ENCODE measurements around the gene DSG3.

Gene DSG3

DNA sequence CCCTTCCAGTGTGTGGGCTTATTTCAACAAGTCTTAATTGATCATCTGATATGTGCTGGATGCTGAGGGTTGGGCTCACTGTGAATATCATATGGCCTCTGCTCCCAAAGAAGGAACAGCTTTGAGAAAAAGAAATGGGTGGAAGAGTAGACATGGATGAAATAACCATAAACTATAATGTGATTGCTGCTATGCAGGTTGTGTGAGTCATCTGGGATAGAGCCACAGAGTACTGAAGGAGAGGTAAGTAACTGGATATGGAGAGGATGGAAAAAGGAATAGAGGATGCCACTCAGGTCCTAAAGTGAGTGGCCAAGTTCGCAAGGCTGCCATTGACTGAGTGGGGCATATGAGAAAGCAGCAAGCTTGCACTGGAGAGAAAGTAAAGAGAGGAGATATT lies 41.8 kb downstream of the DSG3 start:
- TF ChIP-seq, protein P1, sequence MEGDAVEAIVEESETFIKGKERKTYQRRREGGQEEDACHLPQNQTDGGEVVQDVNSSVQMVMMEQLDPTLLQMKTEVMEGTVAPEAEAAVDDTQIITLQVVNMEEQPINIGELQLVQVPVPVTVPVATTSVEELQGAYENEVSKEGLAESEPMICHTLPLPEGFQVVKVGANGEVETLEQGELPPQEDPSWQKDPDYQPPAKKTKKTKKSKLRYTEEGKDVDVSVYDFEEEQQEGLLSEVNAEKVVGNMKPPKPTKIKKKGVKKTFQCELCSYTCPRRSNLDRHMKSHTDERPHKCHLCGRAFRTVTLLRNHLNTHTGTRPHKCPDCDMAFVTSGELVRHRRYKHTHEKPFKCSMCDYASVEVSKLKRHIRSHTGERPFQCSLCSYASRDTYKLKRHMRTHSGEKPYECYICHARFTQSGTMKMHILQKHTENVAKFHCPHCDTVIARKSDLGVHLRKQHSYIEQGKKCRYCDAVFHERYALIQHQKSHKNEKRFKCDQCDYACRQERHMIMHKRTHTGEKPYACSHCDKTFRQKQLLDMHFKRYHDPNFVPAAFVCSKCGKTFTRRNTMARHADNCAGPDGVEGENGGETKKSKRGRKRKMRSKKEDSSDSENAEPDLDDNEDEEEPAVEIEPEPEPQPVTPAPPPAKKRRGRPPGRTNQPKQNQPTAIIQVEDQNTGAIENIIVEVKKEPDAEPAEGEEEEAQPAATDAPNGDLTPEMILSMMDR (IDR thresholded peaks at IDR 0.05; ENCODE audit: unreplicated experiment in 3 of 3): no peak
- peaks cover 7% of the 10 kb centered on the region for H3K4me1 Mint-ChIP-seq
- no peaks in the 10 kb centered on the region for H3K36me3 Mint-ChIP-seq (ENCODE audit: low read depth)
- peaks cover 5% of the 10 kb centered on the region for H3K27me3 Mint-ChIP-seq (ENCODE audit: low read depth)
- no peak overlapping the region for H3K4me3 Mint-ChIP-seq
- peaks cover 3% of the 10 kb centered on the region for H3K9me3 Mint-ChIP-seq
- H3K27ac Mint-ChIP-seq: no peak overlapping the region

DNA sequence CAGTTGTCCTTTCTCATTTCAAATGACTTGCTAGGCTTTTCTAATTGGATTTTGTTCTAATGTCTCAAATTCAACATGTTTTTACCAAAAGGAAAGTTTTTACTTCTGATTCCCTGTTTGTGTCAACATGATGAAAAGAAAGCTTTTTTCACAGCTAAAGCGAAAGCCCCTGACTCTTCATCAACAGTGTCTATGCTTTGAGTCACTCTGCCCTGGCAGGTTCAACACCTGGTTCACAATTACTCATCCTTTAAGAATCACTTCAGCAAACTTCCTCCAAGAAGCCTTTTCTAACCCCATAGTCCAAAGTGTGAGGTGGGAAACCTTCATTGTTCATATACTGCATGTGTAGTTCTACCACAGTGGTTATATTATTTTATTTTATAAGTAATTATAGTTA lies 42.8 kb downstream of the DSG3 start:
- Mint-ChIP-seq H3K4me1 (peaks cover 7% of the 10 kb centered on the region), H3K27ac (no peak overlapping the region)
- TF ChIP-seq, protein P1 (IDR thresholded peaks at IDR 0.05; ENCODE audit: unreplicated experiment in 3 of 3): no peak

DNA sequence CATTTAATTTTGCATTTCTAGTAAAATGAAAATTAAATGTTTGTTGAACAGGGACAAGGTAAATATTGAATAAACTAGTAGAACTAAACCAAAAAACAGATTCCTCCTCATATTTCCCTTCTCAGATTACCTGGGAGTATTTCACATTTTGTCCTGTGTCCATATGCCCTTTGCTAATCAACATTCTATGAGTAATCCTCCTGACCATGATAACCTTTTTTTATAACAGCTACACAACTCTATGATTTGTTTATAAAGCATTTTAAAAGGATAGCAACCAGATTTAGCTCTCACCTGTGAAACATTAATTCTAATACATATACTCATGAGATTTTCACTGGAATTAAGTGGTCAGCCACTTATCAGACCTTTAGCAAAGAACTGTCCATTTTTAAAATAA lies 43.3 kb downstream of the DSG3 start:
- Mint-ChIP-seq H3K36me3 (ENCODE audit: low read depth) (no peaks in the 10 kb centered on the region), H3K4me1 (peaks cover 7% of the 10 kb centered on the region), H3K4me3 (no peak overlapping the region), H3K27ac (no peak overlapping the region), H3K27me3 (ENCODE audit: low read depth) (peaks cover 5% of the 10 kb centered on the region), H3K9me3 (peaks cover 3% of the 10 kb centered on the region)
- TF ChIP-seq, protein P1 (IDR thresholded peaks at IDR 0.05; ENCODE audit: unreplicated experiment in 3 of 3): no peak

More for the DNA sequence above, 42.8 kb downstream of the DSG3 start:
- Mint-ChIP-seq H3K4me3 (no peak overlapping the region), H3K36me3 (ENCODE audit: low read depth) (no peaks in the 10 kb centered on the region), H3K27me3 (ENCODE audit: low read depth) (peaks cover 5% of the 10 kb centered on the region), H3K9me3 (peaks cover 3% of the 10 kb centered on the region)

DNA sequence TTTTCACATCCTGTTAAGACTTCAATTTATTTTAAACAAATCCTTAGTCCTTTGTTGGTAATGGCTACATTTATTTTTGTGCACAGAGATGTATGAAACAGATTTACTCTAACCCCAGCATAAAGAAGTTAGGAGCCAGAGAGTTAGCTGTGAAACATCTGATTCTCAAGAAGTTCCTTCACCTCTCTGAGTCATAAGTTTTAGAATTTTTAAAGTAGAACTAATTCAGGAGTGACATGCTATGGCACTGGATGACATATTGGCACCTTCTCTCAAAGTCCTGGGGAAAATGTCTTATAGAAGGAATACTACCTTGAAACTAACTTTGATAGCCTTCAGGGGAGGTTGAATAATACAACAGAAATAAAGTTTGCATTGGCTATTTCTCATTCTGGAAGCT lies 44.0 kb downstream of the DSG3 start:
- peaks cover 3% of the 10 kb centered on the region for H3K9me3 Mint-ChIP-seq
- H3K4me1 Mint-ChIP-seq: peaks cover 4% of the 10 kb centered on the region
- peaks cover 5% of the 10 kb centered on the region for H3K27me3 Mint-ChIP-seq (ENCODE audit: low read depth)
- no peak overlapping the region for H3K4me3 Mint-ChIP-seq
- TF ChIP-seq, protein P1 (IDR thresholded peaks at IDR 0.05; ENCODE audit: unreplicated experiment in 3 of 3): no peak
- H3K27ac Mint-ChIP-seq: no peak overlapping the region
- no peaks in the 10 kb centered on the region for H3K36me3 Mint-ChIP-seq (ENCODE audit: low read depth)

DNA sequence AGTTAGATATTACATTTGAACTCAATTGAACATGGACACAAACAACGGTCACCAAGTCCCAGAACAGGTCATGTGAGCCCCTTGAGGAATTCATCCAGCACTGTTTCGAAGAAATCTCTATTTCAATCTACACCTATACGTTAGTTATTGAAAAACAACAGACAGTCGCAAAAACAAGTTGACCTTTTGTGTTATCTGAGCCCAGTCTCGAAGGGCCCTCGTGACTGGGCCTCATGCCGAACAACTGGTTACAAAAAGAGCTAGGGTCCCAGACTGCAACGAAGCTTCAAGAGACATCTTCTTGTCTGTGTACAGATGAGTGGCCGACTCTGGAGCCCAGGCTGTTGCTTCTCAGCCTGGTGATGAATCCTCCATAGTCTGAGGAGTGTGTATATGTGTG lies 45.1 kb downstream of the DSG3 start:
- Mint-ChIP-seq H3K9me3 (peaks cover 3% of the 10 kb centered on the region), H3K27me3 (ENCODE audit: low read depth) (peaks cover 12% of the 10 kb centered on the region), H3K36me3 (ENCODE audit: low read depth) (no peaks in the 10 kb centered on the region), H3K4me3 (no peak overlapping the region), H3K27ac (no peak overlapping the region), H3K4me1 (no peaks in the 10 kb centered on the region)
- TF ChIP-seq, protein P1 (IDR thresholded peaks at IDR 0.05; ENCODE audit: unreplicated experiment in 3 of 3): no peak

DNA sequence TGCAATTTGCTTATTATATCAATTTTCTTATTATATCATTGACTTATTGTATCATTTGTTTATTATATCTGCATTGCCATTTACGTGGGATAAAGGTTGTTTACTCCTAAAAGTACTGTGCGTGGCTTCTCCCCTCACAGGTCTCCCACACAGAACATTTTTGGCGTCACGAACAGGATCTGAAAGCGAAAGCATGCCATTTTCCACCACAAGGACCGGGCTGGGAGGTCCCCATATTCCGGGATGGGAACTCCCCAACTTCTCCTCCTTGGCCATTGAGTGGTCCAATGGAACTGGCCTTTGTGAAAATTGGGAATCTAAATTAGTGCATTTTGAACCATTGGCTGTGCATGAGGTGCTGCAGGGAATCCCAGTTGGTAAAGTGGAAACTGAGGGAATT lies 45.6 kb downstream of the DSG3 start:
- Mint-ChIP-seq H3K36me3 (ENCODE audit: low read depth) (no peaks in the 10 kb centered on the region), H3K4me3 (no peak overlapping the region), H3K9me3 (peaks cover 3% of the 10 kb centered on the region), H3K4me1 (no peaks in the 10 kb centered on the region), H3K27me3 (ENCODE audit: low read depth) (peaks cover 12% of the 10 kb centered on the region), H3K27ac (no peak overlapping the region)
- TF ChIP-seq, protein P1 (IDR thresholded peaks at IDR 0.05; ENCODE audit: unreplicated experiment in 3 of 3): no peak
